Fibroblast of the aortic adventitia (primary cell): Measurements from ENCODE around the gene CHD9. TPM values are rescaled to one million over a fixed set of nuclear protein-coding genes. Genes with fewer than 3 reads are reported as not detected.

Source experiments
- DNase-seq: peaks from one replicate; pipeline ENCODE4 v3.0.0-alpha.2; 2010; ENCODE audit warnings: low read depth
- H3K4me3 ChIP-seq: 2 replicates; pipeline ENCODE4 v1.5.1; 2011; ENCODE audit warnings: low read depth, mild to moderate bottlenecking, control low read depth, low read length, moderate library complexity
- CTCF ChIP-seq: IDR thresholded peaks from 2 replicates; pipeline ENCODE4 v1.5.1; 2011; ENCODE audit warnings: mild to moderate bottlenecking, low read length, control low read depth, inconsistent platforms; ENCODE audit not compliant: insufficient read depth
- total RNA-seq: library from RNA; depleted of rRNA; stranded (reverse); fragments of >200 nt; gene quantifications from 2 replicates; pipeline ENCODE4 v1.2.3, GENCODE V29; 2012; ENCODE audit warnings: low replicate concordance

Gene CHD9
- total RNA-seq, 1 donor = 90.6 TPM

- no peak for TF ChIP-seq CTCF
- no peak overlapping the region for H3K4me3 ChIP-seq
- no peak for DNase-seq
Measured at GRCh38 chr16:53282328-53282727, 227.5 kb downstream of the CHD9 start.

GRCh38 chr16:53282975-53283946 is 228.5 kb downstream of the CHD9 start:
- H3K4me3 ChIP-seq = no peak overlapping the region
- DNase-seq = peak; percentile 64
- peak; percentile 63 for TF ChIP-seq CTCF

GRCh38 chr16:53285236-53285635 is 230.4 kb downstream of the CHD9 start:
- no peak for DNase-seq
- no peak overlapping the region for H3K4me3 ChIP-seq
- no peak for TF ChIP-seq CTCF

- no peak for DNase-seq
- no peak for TF ChIP-seq CTCF
- H3K4me3 ChIP-seq = no peak overlapping the region
Measured at GRCh38 chr16:53290520-53290919, 235.7 kb downstream of the CHD9 start.

- no peak overlapping the region for H3K4me3 ChIP-seq
- DNase-seq = no peak
- TF ChIP-seq CTCF = no peak
Measured at GRCh38 chr16:53291757-53292392, 237.1 kb downstream of the CHD9 start.

GRCh38 chr16:53297477-53297876 is 242.7 kb downstream of the CHD9 start:
- DNase-seq = no peak
- TF ChIP-seq CTCF = no peak
- H3K4me3 ChIP-seq = no peak overlapping the region
